DOHH2 (cell line): ENCODE data around the gene GBA2.

Source experiments
- EZH2phosphoT487 ChIP-seq: fragments of 200-600 bp; sonication (generic); IDR thresholded peaks from 2 replicates; pipeline ENCODE4 v1.6.1; 2017; ENCODE audit warnings: borderline replicate concordance, mild to moderate bottlenecking, antibody characterized with exemption, low read length, moderate library complexity, mixed read lengths
- TF ChIP-seq, protein P1 (sequence below): fragments of 200-600 bp; sonication (generic); IDR thresholded peaks from one replicate; pipeline ENCODE4 v1.5.1; 2014; ENCODE audit warnings: antibody characterized with exemption, mild to moderate bottlenecking, low read depth, low read length; ENCODE audit not compliant: poor library complexity, severe bottlenecking

DNA sequence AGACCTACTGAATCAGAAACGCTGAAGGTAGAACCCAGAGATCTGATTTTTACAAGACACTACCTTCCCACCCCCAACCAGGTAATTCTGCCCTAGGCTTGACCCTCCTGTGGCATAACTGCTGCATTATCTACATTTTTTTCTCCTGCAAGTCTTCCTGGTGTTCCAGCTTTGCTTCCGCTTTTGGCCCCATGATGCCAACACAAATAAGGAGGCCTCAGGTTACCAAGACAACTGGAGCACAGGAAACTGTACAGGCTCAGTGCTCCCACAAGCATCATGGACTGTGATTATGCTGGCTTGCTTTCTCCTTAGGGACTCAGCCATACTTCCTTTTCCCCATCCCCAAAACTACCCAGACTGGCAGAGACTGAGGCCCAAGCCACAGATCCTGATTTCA lies 11.6 kb upstream of the GBA2 start:
- TF ChIP-seq, protein P1, sequence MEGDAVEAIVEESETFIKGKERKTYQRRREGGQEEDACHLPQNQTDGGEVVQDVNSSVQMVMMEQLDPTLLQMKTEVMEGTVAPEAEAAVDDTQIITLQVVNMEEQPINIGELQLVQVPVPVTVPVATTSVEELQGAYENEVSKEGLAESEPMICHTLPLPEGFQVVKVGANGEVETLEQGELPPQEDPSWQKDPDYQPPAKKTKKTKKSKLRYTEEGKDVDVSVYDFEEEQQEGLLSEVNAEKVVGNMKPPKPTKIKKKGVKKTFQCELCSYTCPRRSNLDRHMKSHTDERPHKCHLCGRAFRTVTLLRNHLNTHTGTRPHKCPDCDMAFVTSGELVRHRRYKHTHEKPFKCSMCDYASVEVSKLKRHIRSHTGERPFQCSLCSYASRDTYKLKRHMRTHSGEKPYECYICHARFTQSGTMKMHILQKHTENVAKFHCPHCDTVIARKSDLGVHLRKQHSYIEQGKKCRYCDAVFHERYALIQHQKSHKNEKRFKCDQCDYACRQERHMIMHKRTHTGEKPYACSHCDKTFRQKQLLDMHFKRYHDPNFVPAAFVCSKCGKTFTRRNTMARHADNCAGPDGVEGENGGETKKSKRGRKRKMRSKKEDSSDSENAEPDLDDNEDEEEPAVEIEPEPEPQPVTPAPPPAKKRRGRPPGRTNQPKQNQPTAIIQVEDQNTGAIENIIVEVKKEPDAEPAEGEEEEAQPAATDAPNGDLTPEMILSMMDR: no peak
- TF ChIP-seq EZH2phosphoT487: no peak
